Measurements from ENCODE around the gene ARIH2.
"Not testable (repeated sequence)": the region's sequence is repeated elsewhere in the genome, so short reads cannot be mapped to it uniquely, and the experiment has no call there.

Gene ARIH2

DNA sequence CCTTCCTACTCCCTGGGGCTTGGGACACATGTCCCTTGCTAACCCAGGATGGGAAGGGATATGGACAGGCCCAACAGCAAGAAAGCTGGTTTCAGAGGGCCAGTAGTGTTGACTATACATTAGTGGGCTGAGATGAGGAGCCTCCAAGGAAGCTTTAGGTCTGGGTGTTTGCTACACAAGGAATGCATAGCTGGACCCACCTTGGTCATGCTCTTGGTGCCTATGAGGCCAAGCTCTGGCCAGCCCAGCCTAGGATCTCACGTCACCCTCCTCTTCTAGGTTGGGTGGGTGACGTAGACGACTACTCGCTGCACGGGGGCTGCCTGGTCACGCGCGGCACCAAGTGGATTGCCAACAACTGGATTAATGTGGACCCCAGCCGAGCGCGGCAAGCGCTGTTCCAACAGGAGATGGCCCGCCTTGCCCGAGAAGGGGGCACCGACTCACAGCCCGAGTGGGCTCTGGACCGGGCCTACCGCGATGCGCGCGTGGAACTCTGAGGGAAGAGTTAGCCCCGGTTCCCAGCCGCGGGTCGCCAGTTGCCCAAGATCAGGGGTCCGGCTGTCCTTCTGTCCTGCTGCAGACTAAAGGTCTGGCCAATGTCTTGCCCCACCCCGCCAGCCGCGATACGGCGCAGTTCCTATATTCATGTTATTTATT is 87.9 kb downstream of the ARIH2 start:
- TF ChIP-seq, protein P1, sequence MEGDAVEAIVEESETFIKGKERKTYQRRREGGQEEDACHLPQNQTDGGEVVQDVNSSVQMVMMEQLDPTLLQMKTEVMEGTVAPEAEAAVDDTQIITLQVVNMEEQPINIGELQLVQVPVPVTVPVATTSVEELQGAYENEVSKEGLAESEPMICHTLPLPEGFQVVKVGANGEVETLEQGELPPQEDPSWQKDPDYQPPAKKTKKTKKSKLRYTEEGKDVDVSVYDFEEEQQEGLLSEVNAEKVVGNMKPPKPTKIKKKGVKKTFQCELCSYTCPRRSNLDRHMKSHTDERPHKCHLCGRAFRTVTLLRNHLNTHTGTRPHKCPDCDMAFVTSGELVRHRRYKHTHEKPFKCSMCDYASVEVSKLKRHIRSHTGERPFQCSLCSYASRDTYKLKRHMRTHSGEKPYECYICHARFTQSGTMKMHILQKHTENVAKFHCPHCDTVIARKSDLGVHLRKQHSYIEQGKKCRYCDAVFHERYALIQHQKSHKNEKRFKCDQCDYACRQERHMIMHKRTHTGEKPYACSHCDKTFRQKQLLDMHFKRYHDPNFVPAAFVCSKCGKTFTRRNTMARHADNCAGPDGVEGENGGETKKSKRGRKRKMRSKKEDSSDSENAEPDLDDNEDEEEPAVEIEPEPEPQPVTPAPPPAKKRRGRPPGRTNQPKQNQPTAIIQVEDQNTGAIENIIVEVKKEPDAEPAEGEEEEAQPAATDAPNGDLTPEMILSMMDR (IDR thresholded peaks at IDR 0.05; ENCODE audit: low read depth, low read length, missing control alignments), result no peak
- H3K4me3 ChIP-seq (replicated peaks; ENCODE audit: low read depth, low read length), result peak overlapping the region; percentile 59
- DNase-seq (ENCODE audit: extremely low read depth, low read depth), result no peak

GRCh38 chr3:49007068-49007770 is 88.6 kb downstream of the ARIH2 start, which contains the start of gene WDR6:
WDR6 (plus strand) TSS chr3:49007391; CDS start chr3:49007432, 41 bp downstream.
- H3K4me3 ChIP-seq (replicated peaks; ENCODE audit: low read depth, low read length), result peak within 1 kb of the TSS; percentile 59
- TF ChIP-seq, protein P1 (IDR thresholded peaks at IDR 0.05; ENCODE audit: low read depth, low read length, missing control alignments), result peak; percentile 26
- peak; percentile 88 for DNase-seq (ENCODE audit: extremely low read depth, low read depth)

DNA sequence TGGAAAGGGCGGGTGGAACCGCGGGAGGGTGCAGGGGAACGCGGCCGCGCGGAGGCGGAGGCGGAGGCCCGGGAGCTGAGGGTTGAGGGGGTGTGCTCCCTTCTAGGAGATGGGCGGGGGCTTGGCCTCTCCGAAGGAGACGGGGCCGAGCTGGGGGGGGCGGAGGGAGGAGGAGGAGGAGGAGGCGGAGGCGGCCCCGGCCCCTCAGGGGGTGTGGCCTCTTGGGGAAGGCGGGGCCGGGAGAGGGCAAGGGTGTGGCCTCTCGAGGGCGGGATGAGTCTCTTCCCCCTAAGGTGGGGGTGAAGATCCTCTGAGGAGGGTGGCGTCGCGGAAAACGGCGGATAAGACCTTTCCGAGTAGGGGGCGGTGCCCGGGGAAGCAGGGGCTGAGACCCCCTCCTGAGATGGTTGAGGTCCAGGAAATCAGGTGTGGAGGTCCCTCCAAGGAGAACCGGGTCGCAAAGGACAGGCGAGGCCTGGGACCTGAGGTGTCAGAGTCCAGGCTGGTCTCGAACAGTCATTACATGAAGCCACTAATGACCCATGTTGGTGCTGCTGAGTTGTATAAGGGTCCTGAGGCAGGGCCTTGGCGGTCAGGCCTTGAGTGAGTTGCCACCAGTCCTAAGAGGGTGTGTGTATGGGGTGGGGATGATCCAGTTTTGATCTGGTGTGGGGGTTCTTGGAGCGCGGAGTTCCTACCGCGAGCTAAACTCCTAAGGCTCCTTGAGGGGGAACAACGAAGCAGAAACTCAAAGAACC is 89.3 kb downstream of the ARIH2 start:
- peak overlapping the region; percentile 59 for H3K4me3 ChIP-seq (replicated peaks; ENCODE audit: low read depth, low read length)
- no peak for DNase-seq (ENCODE audit: extremely low read depth, low read depth)
- TF ChIP-seq, protein P1 (IDR thresholded peaks at IDR 0.05; ENCODE audit: low read depth, low read length, missing control alignments), result no peak

DNA sequence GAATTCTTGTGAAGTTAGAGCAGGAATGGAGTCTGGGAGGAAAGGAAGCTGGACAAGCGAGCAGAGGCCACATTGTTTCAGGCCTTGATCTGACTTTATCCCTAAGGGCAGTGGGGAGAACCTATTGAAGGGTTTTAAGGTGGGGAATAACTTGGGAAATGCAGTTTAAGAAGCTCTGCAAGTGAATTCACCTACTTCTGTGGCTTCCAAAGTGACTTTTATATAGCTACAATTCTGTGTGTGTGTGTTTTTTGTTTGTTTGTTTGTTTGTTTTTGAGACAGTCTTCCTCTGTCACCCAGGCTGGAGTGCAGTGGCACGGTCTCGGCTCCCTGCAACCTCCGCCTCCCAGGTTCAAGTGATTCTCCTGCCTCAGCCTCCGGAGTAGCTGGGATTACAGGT is 90.0 kb downstream of the ARIH2 start:
- H3K4me3 ChIP-seq (replicated peaks; ENCODE audit: low read depth, low read length), result peak overlapping the region; percentile 59
- not testable (repeated sequence) for DNase-seq (ENCODE audit: extremely low read depth, low read depth)

DNA sequence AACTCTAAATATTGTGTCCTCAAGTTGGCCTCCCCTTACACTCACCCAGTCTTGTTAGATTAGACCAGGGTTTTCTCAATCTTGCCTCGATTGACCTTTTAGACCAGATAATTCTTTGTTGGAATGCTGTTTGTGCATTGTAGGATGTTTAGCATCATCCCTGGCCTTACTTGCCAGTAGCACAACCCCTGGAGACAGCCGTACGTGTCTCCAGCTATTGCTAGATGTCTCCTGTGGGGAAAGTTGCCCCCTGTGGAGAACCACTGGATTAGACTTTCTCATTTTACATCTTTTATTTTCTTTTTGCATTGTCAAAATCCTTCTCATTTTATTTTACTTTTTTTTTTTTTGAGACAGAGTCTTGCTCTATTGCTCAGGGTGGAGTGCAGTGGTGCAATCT is 90.8 kb downstream of the ARIH2 start:
- DNase-seq (ENCODE audit: extremely low read depth, low read depth), result no peak
- H3K4me3 ChIP-seq (replicated peaks; ENCODE audit: low read depth, low read length), result no peak overlapping the region
- TF ChIP-seq, protein P1 (IDR thresholded peaks at IDR 0.05; ENCODE audit: low read depth, low read length, missing control alignments), result no peak

DNA sequence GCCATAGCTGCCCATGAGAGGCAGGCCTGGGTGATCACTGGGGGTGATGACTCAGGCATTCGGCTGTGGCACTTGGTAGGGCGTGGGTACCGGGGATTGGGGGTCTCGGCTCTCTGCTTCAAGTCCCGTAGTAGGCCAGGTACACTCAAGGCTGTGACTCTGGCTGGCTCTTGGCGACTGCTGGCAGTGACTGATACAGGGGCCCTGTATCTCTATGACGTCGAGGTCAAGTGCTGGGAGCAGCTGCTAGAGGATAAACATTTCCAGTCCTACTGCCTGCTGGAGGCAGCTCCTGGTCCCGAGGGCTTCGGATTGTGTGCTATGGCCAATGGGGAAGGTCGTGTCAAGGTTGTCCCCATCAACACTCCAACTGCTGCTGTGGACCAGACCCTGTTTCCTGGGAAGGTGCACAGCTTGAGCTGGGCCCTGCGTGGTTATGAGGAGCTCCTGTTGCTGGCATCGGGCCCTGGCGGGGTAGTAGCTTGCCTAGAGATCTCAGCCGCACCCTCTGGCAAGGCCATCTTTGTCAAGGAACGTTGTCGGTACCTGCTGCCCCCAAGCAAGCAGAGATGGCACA is 93.9 kb downstream of the ARIH2 start:
- TF ChIP-seq, protein P1 (IDR thresholded peaks at IDR 0.05; ENCODE audit: low read depth, low read length, missing control alignments), result no peak
- no peak for DNase-seq (ENCODE audit: extremely low read depth, low read depth)
- no peak overlapping the region for H3K4me3 ChIP-seq (replicated peaks; ENCODE audit: low read depth, low read length)

Data from HFF-Myc (cell line).